Loucy (cell line): ENCODE measurements around the gene NBPF3.

Experiments used
- H2AFZ ChIP-seq: fragments of 200-600 bp; sonication (generic); 2 replicates; pipeline ENCODE4 v1.6.0; 2016; ENCODE audit warnings: antibody characterized with exemption, mild to moderate bottlenecking, low read length, moderate library complexity
- H3F3A ChIP-seq: fragments of 200-600 bp; 2 replicates; pipeline ENCODE4 v1.6.0; 2016; ENCODE audit warnings: antibody characterized with exemption, low read depth, mild to moderate bottlenecking
- H3K27me3 ChIP-seq: fragments of 200-600 bp; sonication (generic); 2 replicates; pipeline ENCODE4 v1.6.1; 2014; ENCODE audit warnings: low read length, mild to moderate bottlenecking; ENCODE audit not compliant: insufficient read depth, poor library complexity, severe bottlenecking
- H3K36me3 ChIP-seq: fragments of 200-600 bp; sonication (generic); 2 replicates; pipeline ENCODE4 v1.6.1; 2016; ENCODE audit warnings: low read length; ENCODE audit not compliant: insufficient read depth
- H3K4me1 ChIP-seq: fragments of 200-600 bp; sonication (generic); 2 replicates; pipeline ENCODE4 v1.5.1; 2014; ENCODE audit warnings: low read length, mild to moderate bottlenecking; ENCODE audit not compliant: insufficient read depth, poor library complexity, severe bottlenecking
- H3K4me2 ChIP-seq: fragments of 200-600 bp; sonication (generic); 2 replicates; pipeline ENCODE4 v1.6.0; 2014; ENCODE audit warnings: antibody characterized with exemption, low read length, low read depth, mild to moderate bottlenecking; ENCODE audit not compliant: poor library complexity, severe bottlenecking
- H3K4me3 ChIP-seq: fragments of 200-600 bp; sonication (generic); 2 replicates; pipeline ENCODE4 v1.5.1; 2014; ENCODE audit warnings: low read length, mild to moderate bottlenecking, mixed read lengths; ENCODE audit not compliant: poor library complexity, severe bottlenecking
- H3K79me2 ChIP-seq: fragments of 200-600 bp; sonication (generic); 2 replicates; pipeline ENCODE4 v1.6.1; 2014; ENCODE audit warnings: low read length; ENCODE audit not compliant: insufficient read depth
- H3K9ac ChIP-seq: fragments of 200-600 bp; sonication (generic); 2 replicates; pipeline ENCODE4 v1.6.0; 2014; ENCODE audit warnings: mild to moderate bottlenecking, low read depth, low read length, moderate library complexity; ENCODE audit not compliant: poor library complexity, severe bottlenecking
- H3K9me2 ChIP-seq: fragments of 200-600 bp; sonication (generic); replicated peaks from 2 replicates; pipeline ENCODE4 v1.6.1; 2016; ENCODE audit warnings: low read depth, low read length, mixed read lengths
- H3K9me3 ChIP-seq: fragments of 200-600 bp; sonication (generic); 2 replicates; pipeline ENCODE4 v1.6.1; 2014; ENCODE audit warnings: mild to moderate bottlenecking, antibody characterized with exemption, low read length, low read depth; ENCODE audit not compliant: insufficient read depth
- H4K20me1 ChIP-seq: fragments of 200-600 bp; sonication (generic); 2 replicates; pipeline ENCODE4 v1.6.0; 2014; ENCODE audit warnings: antibody characterized with exemption, low read length, mild to moderate bottlenecking; ENCODE audit not compliant: insufficient read depth, poor library complexity, severe bottlenecking
- EZH2phosphoT487 ChIP-seq: fragments of 200-600 bp; IDR thresholded peaks from 2 replicates; pipeline ENCODE4 v1.6.1; 2018; ENCODE audit warnings: antibody characterized with exemption, mild to moderate bottlenecking, moderate library complexity, borderline replicate concordance
- TF ChIP-seq, protein P1 (sequence below): fragments of 200-600 bp; sonication (generic); conservative IDR thresholded peaks from 2 replicates; pipeline ENCODE4 v1.5.1; 2014; ENCODE audit warnings: mild to moderate bottlenecking, antibody characterized with exemption, low read length

The NBPF3 gene

DNA sequence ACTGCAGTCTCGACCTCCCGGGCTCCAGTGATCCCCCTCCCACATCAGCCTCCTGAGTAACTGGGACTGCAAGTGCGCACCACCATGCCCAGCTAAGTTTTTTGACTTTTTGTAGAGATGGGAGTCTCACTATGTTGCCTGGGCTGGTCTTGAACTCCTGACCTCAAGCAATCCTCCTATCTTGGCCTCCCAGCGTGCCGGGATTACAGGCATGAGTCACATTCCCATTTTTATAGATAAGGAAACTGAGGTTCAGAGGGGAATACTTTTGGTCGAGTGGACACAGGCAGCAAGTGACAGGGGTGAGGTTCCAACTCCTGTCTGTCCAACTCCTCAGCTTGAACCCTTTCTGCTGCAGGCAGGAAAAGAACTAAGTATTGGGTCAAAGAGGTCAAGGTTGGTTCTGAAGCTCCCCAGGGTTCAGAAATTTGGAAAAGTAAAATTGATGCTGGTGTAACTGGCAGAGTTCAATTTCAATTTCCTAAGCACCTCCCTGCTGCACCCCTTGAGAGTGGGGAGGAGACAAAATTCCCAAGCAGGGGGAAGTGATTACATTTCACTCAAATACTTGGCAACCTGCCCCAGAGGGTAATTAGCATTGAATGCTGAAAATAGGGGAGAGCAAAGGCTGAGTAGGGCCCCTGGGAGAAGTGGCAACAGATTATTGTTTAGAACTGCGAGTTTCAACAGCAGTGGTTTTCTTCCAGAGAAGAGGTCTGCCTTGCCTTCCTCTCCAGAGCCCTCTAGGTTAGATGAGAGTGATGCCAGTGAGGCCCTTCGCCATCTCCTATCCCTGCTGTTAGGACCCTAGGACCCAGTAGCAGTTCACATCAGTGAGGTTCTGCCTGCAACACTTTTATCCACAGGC lies 51.8 kb downstream of the NBPF3 start:
- H3K27me3 ChIP-seq = no peaks in the 10 kb centered on the region
- H3K9ac ChIP-seq = no peak overlapping the region
- no peak overlapping the region for H3K4me2 ChIP-seq
- H3F3A ChIP-seq = no peaks in the 10 kb centered on the region
- no peak overlapping the region for H3K4me3 ChIP-seq
- no peaks in the 10 kb centered on the region for H4K20me1 ChIP-seq
- no peaks in the 10 kb centered on the region for H3K9me3 ChIP-seq
- peaks cover 8% of the 10 kb centered on the region for H3K4me1 ChIP-seq
- TF ChIP-seq EZH2phosphoT487 = no peak
- TF ChIP-seq, protein P1, sequence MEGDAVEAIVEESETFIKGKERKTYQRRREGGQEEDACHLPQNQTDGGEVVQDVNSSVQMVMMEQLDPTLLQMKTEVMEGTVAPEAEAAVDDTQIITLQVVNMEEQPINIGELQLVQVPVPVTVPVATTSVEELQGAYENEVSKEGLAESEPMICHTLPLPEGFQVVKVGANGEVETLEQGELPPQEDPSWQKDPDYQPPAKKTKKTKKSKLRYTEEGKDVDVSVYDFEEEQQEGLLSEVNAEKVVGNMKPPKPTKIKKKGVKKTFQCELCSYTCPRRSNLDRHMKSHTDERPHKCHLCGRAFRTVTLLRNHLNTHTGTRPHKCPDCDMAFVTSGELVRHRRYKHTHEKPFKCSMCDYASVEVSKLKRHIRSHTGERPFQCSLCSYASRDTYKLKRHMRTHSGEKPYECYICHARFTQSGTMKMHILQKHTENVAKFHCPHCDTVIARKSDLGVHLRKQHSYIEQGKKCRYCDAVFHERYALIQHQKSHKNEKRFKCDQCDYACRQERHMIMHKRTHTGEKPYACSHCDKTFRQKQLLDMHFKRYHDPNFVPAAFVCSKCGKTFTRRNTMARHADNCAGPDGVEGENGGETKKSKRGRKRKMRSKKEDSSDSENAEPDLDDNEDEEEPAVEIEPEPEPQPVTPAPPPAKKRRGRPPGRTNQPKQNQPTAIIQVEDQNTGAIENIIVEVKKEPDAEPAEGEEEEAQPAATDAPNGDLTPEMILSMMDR = no peak
- H2AFZ ChIP-seq = no peak overlapping the region
- H3K36me3 ChIP-seq = no peaks in the 10 kb centered on the region
- H3K9me2 ChIP-seq = no peaks in the 10 kb centered on the region
- no peaks in the 10 kb centered on the region for H3K79me2 ChIP-seq

GRCh38 chr1:21492356-21492625 lies 52.4 kb downstream of the NBPF3 start:
- Histone ChIP-seq H3K9me3 (no peaks in the 10 kb centered on the region), H3K9ac (no peak overlapping the region), H3K36me3 (no peaks in the 10 kb centered on the region), H4K20me1 (no peaks in the 10 kb centered on the region), H2AFZ (no peak overlapping the region), H3K4me3 (no peak overlapping the region), H3K9me2 (no peaks in the 10 kb centered on the region), H3K27me3 (no peaks in the 10 kb centered on the region), H3F3A (no peaks in the 10 kb centered on the region), H3K4me1 (peaks cover 8% of the 10 kb centered on the region), H3K79me2 (no peaks in the 10 kb centered on the region), H3K4me2 (no peak overlapping the region)
- no peak for TF ChIP-seq EZH2phosphoT487
- TF ChIP-seq, protein P1 = no peak

GRCh38 chr1:21494196-21494595 lies 54.3 kb downstream of the NBPF3 start:
- no peak overlapping the region for H3K9ac ChIP-seq
- H3K36me3 ChIP-seq = no peaks in the 10 kb centered on the region
- H3K9me3 ChIP-seq = no peaks in the 10 kb centered on the region
- TF ChIP-seq EZH2phosphoT487 = no peak
- TF ChIP-seq, protein P1 = no peak
- no peak overlapping the region for H2AFZ ChIP-seq
- no peaks in the 10 kb centered on the region for H3F3A ChIP-seq
- no peaks in the 10 kb centered on the region for H3K27me3 ChIP-seq
- H3K4me1 ChIP-seq = no peaks in the 10 kb centered on the region
- H3K79me2 ChIP-seq = no peaks in the 10 kb centered on the region
- H4K20me1 ChIP-seq = no peaks in the 10 kb centered on the region
- no peaks in the 10 kb centered on the region for H3K9me2 ChIP-seq
- no peak overlapping the region for H3K4me2 ChIP-seq
- H3K4me3 ChIP-seq = no peak overlapping the region
